GM23338 (cell line): ENCODE measurements around the gene KCNIP3. TPM values are rescaled to one million over a fixed set of nuclear protein-coding genes. Genes with fewer than 3 reads are reported as not detected.

Source experiments
- EZH2 ChIP-seq: fragments of 200-600 bp; sonication (generic); IDR thresholded peaks from one replicate; pipeline ENCODE4 v1.8.0; 2017; ENCODE audit warnings: antibody characterized with exemption, mild to moderate bottlenecking, low read depth; ENCODE audit not compliant: unreplicated experiment
- JUNB ChIP-seq: IDR thresholded peaks from one replicate; pipeline ENCODE4 v1.6.1; 2016; ENCODE audit warnings: antibody characterized with exemption; ENCODE audit not compliant: unreplicated experiment
- NANOG ChIP-seq: IDR thresholded peaks from 2 replicates; pipeline ENCODE4 v1.6.1; 2016; ENCODE audit warnings: antibody characterized with exemption, borderline replicate concordance
- STAT1 ChIP-seq: IDR thresholded peaks from one replicate; pipeline ENCODE4 v1.6.1; 2016; ENCODE audit warnings: antibody characterized with exemption; ENCODE audit not compliant: unreplicated experiment
- polyA plus RNA-seq: library from polyadenylated mRNA; unstranded; fragments of >200 nt; fragmentation: Nextera tagmentation; extraction: Ambion mirVana; gene quantifications from 2 replicates; pipeline ENCODE4 v1.2.1, GENCODE V29; 2016
- total RNA-seq: library from RNA; depleted of rRNA; stranded (reverse); fragments of >200 nt; shearing (Covaris generic); gene quantifications from 2 replicates; pipeline ENCODE4 v1.2.3, GENCODE V29; 2014
- TF ChIP-seq, protein P1 (sequence below): fragments of 250-450 bp; sonication (Bioruptor Pico); IDR thresholded peaks from 2 replicates; pipeline ENCODE4 v1.5.0; 2020; ENCODE audit warnings: mild to moderate bottlenecking, moderate library complexity
- TF ChIP-seq, protein P2 (sequence below): IDR thresholded peaks from one replicate; pipeline ENCODE4 v1.6.1; 2018; ENCODE audit warnings: antibody characterized with exemption; ENCODE audit not compliant: unreplicated experiment

Gene KCNIP3
- total and polyA plus RNA-seq, 2 experiments from 2014 or later: 0.32 to 0.83 TPM

DNA sequence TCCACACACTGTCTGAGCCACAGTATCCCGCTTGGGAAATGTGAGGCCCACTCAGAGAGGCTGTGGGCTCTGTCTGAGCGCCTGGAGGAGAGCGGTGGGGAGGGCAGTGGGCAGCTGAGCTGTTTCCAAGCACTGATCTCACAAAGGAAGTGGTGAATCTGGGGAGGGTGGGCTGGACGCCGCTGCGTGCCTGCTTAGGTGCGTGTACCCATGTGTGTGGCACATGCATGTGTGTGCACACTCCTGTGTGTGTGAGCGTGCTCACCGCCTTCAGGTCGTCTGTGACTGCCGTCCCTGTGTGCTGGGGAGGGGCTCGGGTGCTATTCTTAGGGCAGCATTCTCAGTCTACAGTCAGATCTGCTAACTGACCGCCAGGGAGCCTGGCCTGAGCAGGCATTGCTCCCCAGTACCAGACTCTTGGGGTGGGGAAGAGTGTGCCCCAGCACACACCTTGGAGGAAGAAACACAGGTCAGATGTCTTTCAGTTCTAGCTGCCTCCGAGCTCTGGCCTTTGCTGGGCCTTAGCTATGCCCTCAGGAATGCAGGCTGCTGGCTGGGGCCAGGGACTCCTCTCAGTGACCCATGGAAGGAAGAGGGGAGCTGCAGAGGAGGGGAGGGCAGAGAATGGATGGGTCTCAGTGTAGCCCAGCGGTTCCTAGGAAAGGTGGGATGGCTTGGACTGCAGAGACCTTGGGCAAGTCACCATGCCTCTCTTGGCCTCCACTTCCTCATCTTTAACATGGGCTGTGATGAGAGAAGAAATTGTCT, 31.4 kb downstream of the KCNIP3 start (continued):
- TF ChIP-seq, protein P1, sequence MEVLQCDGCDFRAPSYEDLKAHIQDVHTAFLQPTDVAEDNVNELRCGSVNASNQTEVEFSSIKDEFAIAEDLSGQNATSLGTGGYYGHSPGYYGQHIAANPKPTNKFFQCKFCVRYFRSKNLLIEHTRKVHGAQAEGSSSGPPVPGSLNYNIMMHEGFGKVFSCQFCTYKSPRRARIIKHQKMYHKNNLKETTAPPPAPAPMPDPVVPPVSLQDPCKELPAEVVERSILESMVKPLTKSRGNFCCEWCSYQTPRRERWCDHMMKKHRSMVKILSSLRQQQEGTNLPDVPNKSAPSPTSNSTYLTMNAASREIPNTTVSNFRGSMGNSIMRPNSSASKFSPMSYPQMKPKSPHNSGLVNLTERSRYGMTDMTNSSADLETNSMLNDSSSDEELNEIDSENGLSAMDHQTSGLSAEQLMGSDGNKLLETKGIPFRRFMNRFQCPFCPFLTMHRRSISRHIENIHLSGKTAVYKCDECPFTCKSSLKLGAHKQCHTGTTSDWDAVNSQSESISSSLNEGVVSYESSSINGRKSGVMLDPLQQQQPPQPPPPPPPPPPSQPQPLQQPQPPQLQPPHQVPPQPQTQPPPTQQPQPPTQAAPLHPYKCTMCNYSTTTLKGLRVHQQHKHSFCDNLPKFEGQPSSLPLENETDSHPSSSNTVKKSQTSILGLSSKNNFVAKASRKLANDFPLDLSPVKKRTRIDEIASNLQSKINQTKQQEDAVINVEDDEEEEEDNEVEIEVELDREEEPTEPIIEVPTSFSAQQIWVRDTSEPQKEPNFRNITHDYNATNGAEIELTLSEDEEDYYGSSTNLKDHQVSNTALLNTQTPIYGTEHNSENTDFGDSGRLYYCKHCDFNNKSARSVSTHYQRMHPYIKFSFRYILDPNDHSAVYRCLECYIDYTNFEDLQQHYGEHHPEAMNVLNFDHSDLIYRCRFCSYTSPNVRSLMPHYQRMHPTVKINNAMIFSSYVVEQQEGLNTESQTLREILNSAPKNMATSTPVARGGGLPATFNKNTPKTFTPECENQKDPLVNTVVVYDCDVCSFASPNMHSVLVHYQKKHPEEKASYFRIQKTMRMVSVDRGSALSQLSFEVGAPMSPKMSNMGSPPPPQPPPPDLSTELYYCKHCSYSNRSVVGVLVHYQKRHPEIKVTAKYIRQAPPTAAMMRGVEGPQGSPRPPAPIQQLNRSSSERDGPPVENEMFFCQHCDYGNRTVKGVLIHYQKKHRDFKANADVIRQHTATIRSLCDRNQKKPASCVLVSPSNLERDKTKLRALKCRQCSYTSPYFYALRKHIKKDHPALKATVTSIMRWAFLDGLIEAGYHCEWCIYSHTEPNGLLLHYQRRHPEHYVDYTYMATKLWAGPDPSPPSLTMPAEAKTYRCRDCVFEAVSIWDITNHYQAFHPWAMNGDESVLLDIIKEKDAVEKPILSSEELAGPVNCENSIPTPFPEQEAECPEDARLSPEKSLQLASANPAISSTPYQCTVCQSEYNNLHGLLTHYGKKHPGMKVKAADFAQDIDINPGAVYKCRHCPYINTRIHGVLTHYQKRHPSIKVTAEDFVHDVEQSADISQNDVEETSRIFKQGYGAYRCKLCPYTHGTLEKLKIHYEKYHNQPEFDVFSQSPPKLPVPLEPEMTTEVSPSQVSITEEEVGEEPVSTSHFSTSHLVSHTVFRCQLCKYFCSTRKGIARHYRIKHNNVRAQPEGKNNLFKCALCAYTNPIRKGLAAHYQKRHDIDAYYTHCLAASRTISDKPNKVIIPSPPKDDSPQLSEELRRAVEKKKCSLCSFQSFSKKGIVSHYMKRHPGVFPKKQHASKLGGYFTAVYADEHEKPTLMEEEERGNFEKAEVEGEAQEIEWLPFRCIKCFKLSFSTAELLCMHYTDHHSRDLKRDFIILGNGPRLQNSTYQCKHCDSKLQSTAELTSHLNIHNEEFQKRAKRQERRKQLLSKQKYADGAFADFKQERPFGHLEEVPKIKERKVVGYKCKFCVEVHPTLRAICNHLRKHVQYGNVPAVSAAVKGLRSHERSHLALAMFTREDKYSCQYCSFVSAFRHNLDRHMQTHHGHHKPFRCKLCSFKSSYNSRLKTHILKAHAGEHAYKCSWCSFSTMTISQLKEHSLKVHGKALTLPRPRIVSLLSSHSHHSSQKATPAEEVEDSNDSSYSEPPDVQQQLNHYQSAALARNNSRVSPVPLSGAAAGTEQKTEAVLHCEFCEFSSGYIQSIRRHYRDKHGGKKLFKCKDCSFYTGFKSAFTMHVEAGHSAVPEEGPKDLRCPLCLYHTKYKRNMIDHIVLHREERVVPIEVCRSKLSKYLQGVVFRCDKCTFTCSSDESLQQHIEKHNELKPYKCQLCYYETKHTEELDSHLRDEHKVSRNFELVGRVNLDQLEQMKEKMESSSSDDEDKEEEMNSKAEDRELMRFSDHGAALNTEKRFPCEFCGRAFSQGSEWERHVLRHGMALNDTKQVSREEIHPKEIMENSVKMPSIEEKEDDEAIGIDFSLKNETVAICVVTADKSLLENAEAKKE: no peak
- TF ChIP-seq NANOG: no peak
- no peak for TF ChIP-seq JUNB
- TF ChIP-seq, protein P2, sequence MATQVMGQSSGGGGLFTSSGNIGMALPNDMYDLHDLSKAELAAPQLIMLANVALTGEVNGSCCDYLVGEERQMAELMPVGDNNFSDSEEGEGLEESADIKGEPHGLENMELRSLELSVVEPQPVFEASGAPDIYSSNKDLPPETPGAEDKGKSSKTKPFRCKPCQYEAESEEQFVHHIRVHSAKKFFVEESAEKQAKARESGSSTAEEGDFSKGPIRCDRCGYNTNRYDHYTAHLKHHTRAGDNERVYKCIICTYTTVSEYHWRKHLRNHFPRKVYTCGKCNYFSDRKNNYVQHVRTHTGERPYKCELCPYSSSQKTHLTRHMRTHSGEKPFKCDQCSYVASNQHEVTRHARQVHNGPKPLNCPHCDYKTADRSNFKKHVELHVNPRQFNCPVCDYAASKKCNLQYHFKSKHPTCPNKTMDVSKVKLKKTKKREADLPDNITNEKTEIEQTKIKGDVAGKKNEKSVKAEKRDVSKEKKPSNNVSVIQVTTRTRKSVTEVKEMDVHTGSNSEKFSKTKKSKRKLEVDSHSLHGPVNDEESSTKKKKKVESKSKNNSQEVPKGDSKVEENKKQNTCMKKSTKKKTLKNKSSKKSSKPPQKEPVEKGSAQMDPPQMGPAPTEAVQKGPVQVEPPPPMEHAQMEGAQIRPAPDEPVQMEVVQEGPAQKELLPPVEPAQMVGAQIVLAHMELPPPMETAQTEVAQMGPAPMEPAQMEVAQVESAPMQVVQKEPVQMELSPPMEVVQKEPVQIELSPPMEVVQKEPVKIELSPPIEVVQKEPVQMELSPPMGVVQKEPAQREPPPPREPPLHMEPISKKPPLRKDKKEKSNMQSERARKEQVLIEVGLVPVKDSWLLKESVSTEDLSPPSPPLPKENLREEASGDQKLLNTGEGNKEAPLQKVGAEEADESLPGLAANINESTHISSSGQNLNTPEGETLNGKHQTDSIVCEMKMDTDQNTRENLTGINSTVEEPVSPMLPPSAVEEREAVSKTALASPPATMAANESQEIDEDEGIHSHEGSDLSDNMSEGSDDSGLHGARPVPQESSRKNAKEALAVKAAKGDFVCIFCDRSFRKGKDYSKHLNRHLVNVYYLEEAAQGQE: no peak
- TF ChIP-seq EZH2: no peak
- TF ChIP-seq STAT1: no peak
